DND-41 (cell line): Measurements from ENCODE around the gene CSN1S1.

Experiments
- CTCF ChIP-seq: IDR thresholded peaks from 2 replicates; pipeline ENCODE4 v1.5.1; 2012; ENCODE audit warnings: borderline replicate concordance, low read length, moderate library complexity, mild to moderate bottlenecking; ENCODE audit not compliant: poor library complexity, severe bottlenecking; ENCODE audit errors: extremely low read depth
- EZH2 ChIP-seq: IDR thresholded peaks from 3 replicates; pipeline ENCODE4 v1.6.1; 2012; ENCODE audit warnings: borderline replicate concordance, low read depth, mild to moderate bottlenecking, moderate library complexity, low read length, inconsistent platforms; ENCODE audit not compliant: severe bottlenecking

DNA sequence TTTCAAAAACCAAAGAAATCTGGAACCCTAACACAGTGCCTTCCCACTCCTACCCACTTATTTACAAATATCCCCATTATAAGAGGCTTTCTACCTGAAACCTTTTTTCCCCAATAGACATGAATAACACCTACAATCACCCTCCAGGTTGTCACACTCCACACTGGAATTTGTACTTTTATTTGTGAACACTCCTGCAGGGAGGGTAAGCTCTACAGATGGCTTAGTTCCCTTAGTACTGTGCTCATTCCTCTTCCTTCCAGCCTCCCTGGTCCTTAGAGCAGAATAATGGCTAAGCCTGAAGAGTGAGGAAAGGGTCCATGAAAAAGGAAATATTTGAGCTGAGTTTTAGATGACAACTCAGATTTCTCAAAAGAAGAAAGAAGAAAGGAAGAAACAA lies 48.7 kb upstream of the CSN1S1 start:
- TF ChIP-seq CTCF: no peak
- no peak for TF ChIP-seq EZH2
